ENCODE results near the gene PRDM7. TPM values are rescaled to one million over a fixed set of nuclear protein-coding genes. Genes with fewer than 3 reads are reported as not detected.
"Not testable (repeated sequence)": the region's sequence is repeated elsewhere in the genome, so short reads cannot be mapped to it uniquely, and the experiment has no call there.

Gene PRDM7
- total RNA-seq, 1 donor from 2014 or later = not detected

DNA sequence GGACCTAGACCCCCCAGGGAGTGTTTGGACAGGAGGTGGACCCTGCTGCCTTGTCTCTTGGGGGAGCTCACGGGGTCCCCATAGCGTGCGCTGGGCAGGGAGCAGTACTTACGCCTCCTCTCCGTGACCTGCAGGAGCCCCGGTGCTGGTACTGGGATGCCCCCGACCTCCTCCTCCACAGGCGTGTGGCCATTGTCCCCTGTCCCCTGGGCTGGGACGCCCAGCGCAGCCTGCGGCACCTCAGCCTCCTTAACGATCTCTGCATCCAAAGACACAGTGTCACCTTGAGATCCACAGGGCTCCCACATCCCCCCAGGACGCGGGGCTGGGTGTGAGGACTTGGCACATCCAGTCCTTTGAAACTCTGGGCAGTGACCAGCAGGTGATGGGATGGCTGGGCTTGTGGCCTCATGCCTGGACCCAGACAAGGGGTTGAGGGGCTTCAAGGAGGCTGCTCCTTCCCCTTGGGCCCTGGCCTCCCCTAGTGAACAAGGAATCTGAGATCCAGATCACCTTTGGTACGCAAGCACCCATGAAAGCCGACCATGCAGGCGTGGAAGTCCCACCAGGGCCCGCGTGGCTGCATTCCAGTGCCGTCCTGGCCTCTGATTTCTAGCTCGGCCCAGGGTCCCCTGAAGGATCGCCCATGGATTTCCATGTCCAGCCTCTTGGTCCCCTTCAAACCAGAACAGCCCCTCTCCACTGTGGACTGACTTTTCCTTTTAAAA lies 67.8 kb downstream of the PRDM7 start:
- Mint-ChIP-seq H3K27ac (ENCODE audit: unreplicated experiment) (no peak overlapping the region), H3K27me3 (ENCODE audit: low read depth) (no peaks in the 10 kb centered on the region), H3K4me1 (no peaks in the 10 kb centered on the region), H3K36me3 (ENCODE audit: low read depth) (no peaks in the 10 kb centered on the region), H3K4me3 (no peak overlapping the region), H3K9me3 (no peaks in the 10 kb centered on the region)
- DNase-seq (ENCODE audit: low read depth, low spot score) = no peak
- TF ChIP-seq, protein P1, sequence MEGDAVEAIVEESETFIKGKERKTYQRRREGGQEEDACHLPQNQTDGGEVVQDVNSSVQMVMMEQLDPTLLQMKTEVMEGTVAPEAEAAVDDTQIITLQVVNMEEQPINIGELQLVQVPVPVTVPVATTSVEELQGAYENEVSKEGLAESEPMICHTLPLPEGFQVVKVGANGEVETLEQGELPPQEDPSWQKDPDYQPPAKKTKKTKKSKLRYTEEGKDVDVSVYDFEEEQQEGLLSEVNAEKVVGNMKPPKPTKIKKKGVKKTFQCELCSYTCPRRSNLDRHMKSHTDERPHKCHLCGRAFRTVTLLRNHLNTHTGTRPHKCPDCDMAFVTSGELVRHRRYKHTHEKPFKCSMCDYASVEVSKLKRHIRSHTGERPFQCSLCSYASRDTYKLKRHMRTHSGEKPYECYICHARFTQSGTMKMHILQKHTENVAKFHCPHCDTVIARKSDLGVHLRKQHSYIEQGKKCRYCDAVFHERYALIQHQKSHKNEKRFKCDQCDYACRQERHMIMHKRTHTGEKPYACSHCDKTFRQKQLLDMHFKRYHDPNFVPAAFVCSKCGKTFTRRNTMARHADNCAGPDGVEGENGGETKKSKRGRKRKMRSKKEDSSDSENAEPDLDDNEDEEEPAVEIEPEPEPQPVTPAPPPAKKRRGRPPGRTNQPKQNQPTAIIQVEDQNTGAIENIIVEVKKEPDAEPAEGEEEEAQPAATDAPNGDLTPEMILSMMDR (conservative IDR thresholded peaks at IDR 0.05) = no peak

DNA sequence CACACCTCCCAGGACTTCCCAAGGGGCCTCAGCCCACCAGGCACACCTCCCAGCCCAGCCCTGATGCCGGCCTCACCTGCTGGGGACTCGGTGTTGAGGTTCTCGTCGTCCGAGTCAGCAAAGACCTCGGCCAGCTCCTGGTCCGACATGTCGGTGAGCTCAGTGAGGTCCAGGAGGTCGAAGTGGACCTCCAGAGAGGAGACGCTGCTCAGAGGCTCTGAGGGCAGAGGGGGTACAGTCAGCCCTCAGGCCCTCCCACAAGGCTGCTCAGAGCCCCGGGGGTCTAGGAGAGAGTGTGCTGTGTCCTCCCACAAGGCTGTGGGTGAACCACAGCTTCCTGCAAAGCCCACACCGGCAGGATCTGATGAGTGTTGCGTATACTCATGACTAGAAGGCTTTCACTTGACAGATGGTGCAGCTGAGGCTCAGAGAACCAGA lies 68.4 kb downstream of the PRDM7 start:
- no peaks in the 10 kb centered on the region for H3K4me1 Mint-ChIP-seq
- H3K36me3 Mint-ChIP-seq (ENCODE audit: low read depth) = no peaks in the 10 kb centered on the region
- no peak overlapping the region for H3K27ac Mint-ChIP-seq (ENCODE audit: unreplicated experiment)
- no peak overlapping the region for H3K4me3 Mint-ChIP-seq
- no peaks in the 10 kb centered on the region for H3K9me3 Mint-ChIP-seq
- H3K27me3 Mint-ChIP-seq (ENCODE audit: low read depth) = no peaks in the 10 kb centered on the region
- TF ChIP-seq, protein P1 (conservative IDR thresholded peaks at IDR 0.05) = no peak
- no peak for DNase-seq (ENCODE audit: low read depth, low spot score)

DNA sequence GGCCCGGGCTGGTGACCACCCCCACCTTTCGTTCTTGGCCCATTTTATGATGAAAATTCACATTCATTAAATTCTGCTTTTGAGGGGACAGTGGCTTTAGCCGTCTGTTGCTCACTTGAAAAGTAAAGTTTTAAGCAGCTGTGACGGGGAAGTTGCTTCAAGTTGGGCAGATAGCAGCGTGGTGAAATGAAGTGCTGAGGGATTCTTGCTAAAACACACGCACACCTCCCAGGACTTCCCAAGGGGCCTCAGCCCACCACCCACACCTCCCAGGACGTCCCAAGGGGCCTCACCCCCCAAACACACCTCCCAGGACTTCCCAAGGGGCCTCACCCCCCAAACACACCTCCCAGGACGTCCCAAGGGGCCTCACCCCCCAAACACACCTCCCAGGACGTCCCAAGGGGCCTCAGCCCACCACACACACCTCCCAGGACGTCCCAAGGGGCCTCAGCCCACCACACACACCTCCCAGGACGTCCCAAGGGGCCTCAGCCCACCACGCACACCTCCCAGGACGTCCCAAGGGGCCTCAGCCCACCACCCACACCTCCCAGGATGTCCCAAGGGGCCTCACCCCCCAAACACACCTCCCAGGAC lies 69.4 kb downstream of the PRDM7 start:
- not testable (repeated sequence) for H3K27me3 Mint-ChIP-seq (ENCODE audit: low read depth); H3K4me3 Mint-ChIP-seq; H3K4me1 Mint-ChIP-seq; H3K27ac Mint-ChIP-seq (ENCODE audit: unreplicated experiment); DNase-seq (ENCODE audit: low read depth, low spot score); H3K9me3 Mint-ChIP-seq; H3K36me3 Mint-ChIP-seq (ENCODE audit: low read depth)

DNA sequence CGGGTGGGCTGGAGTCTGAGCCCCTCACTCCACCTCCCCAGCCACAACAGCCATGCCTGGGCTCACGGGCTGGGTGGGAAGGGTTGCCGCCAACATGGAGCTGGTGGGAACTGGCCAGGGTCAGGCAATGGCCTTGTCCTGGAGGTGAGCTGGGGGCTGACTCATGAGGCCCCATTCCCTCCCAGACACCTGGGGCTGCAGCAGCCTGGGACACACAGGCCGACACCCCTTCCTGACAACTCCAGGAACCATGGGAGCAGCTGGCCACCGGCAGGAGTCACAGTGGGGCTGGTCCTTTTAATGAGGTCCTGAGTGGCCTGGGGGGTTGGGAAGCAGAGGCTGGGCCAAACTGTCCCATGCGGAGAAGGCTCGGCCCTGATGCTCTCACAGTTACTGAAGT lies 70.1 kb downstream of the PRDM7 start:
- no peak for DNase-seq (ENCODE audit: low read depth, low spot score)
- H3K36me3 Mint-ChIP-seq (ENCODE audit: low read depth) = no peaks in the 10 kb centered on the region
- H3K4me1 Mint-ChIP-seq = no peaks in the 10 kb centered on the region
- no peak overlapping the region for H3K27ac Mint-ChIP-seq (ENCODE audit: unreplicated experiment)
- no peaks in the 10 kb centered on the region for H3K9me3 Mint-ChIP-seq
- H3K27me3 Mint-ChIP-seq (ENCODE audit: low read depth) = no peaks in the 10 kb centered on the region
- TF ChIP-seq, protein P1 (conservative IDR thresholded peaks at IDR 0.05) = no peak
- H3K4me3 Mint-ChIP-seq = no peak overlapping the region

Other genes starting within 250 kb of the PRDM7 start
- 18.0 and 19.3 TPM in 2 replicates for gene SPIRE2, start 248.9 kb downstream of the PRDM7 start, total RNA-seq
- 198 and 209 TPM in 2 replicates for gene TCF25, start 203.7 kb downstream of the PRDM7 start, total RNA-seq
- gene MC1R, start 158.5 kb downstream of the PRDM7 start, total RNA-seq = 7.7 and 8.3 TPM in 2 replicates
- gene TUBB3, start 154.0 kb downstream of the PRDM7 start, total RNA-seq = 518 and 541 TPM in 2 replicates
- gene DEF8, start 128.6 kb downstream of the PRDM7 start, total RNA-seq = 67.6 and 70.1 TPM in 2 replicates
- 4.9 and 5.6 TPM in 2 replicates for gene DBNDD1, start 57.9 kb downstream of the PRDM7 start, total RNA-seq